OCI-M1 (cell line): ENCODE results near the gene DCANP1.

ENCODE experiments used
- DNase-seq: peaks from one replicate; lab custom pipeline; 2025; lab: John Stamatoyannopoulos, UW

Gene DCANP1

GRCh38 chr5:135447298-135447929 lies at the start of gene DCANP1:
Gene DCANP1 (minus strand): TSS chr5:135447348. CDS start chr5:135447108, 240 bp downstream.
- no peak for DNase-seq

GRCh38 chr5:135495531-135495930 lies 48.4 kb upstream of the DCANP1 start:
- DNase-seq, result peak; percentile 78

DNA sequence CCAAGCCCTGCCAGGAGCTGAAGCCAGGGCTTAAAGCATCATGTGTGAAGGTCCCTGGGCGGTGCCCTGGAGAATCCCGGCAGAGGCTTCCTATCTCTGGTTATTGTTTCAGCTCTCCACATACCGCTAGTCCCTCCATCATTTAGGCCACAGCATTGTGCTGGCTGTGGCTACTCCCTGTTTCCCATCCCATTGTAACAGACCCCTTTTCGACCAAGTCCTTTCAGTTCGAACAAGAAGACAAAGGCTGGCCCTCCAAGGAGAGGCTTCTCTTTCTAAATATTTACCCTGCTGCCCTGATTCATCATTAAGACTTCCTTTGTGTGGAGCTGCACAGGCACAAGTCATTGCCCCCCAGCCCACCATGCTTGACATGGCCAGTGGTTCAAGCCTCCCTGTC lies 47.0 kb upstream of the DCANP1 start:
- DNase-seq, result no peak

GRCh38 chr5:135493406-135494180 lies 46.4 kb upstream of the DCANP1 start:
- DNase-seq, result peak; percentile 13

DNA sequence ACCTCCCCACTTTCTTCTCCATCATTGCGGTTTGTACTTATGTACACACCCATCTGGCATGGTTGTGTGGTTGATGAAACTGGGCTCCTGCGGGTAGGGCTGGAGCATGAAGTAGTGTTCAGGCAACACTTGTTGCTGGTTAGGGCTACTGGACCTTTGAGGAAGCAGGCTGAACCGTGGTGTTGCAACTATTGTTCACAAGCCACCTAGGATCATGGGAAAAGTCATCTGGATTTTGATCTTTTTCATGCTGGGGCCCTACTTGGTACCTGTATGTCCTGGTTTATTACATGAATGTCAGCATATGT lies 45.1 kb upstream of the DCANP1 start:
- no peak for DNase-seq

DNA sequence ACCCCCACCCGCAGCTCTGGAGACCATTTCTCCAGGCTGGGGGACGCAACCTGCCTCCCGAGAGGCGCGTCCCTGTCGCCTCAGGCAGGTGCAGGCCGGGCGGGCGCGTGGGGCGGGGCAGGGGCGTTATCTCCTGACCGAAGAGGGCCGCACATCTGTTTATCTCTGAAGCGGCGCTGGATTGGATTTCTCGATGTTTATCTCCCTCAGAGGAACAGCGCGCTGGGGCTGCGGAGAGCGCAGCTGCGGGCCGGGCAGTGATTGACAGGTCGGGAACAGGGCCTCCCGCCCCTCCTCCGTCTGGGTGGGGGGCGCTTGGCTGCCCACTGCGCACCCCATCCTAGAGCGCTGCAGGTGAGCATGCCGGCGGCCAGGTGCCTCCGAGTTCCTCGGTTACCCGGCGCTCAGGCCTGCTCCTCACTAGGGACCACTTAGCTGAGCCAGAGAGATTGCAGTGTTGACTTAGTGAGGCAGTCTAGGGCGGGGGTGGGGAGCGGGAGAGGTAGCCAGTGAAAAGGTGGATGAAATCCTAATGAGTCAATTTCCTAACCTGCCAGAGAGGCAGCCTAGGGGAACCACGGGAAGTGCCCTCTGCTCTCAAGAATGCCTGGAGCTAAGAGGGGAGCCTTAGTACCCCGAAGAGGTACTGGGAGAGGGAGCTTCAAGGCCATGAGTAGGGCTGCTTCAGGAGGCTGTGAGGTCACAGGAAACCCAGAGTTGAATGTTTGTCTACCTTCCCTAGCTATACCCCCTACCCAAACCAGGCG lies 44.6 kb upstream of the DCANP1 start:
- no peak for DNase-seq

DNA sequence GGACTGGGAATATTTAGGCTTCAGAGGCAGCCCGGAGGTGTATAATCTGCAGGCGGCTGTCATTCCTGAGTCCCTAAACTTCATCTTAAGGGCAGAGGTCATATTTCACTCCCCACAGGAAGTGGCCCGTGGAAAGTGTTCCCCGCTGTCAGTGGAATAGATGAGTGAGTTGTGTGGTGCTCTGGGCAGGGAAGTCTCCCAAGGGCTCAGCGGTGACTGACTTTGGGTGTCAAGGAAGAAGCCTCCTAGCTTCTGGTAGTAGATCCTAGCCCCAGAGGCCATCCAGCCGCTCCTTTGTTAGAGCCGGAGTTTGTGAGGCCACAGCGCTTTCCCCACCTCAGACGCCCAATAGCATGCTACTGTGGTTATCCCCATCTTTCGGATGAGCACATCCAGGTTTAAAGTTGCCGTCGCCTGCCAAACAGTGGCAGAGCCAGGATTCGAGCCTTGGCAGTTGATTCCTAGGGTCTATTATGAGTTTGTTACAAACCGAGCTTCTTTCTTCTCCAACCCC lies 43.9 kb upstream of the DCANP1 start:
- no peak for DNase-seq

- no peak for DNase-seq
Measured at GRCh38 chr5:135490245-135491037, 43.3 kb upstream of the DCANP1 start.

- DNase-seq, result no peak
Measured at GRCh38 chr5:135489466-135490244, 42.5 kb upstream of the DCANP1 start.

- DNase-seq, result no peak
Measured at GRCh38 chr5:135488727-135489465, 41.7 kb upstream of the DCANP1 start.

GRCh38 chr5:135487839-135488514 lies 40.8 kb upstream of the DCANP1 start:
- DNase-seq, result no peak

- DNase-seq, result no peak
Measured at GRCh38 chr5:135487037-135487395, 39.9 kb upstream of the DCANP1 start.

GRCh38 chr5:135486131-135487036 lies 39.2 kb upstream of the DCANP1 start:
- DNase-seq, result no peak

GRCh38 chr5:135484674-135485086 lies 37.5 kb upstream of the DCANP1 start:
- no peak for DNase-seq

DNA sequence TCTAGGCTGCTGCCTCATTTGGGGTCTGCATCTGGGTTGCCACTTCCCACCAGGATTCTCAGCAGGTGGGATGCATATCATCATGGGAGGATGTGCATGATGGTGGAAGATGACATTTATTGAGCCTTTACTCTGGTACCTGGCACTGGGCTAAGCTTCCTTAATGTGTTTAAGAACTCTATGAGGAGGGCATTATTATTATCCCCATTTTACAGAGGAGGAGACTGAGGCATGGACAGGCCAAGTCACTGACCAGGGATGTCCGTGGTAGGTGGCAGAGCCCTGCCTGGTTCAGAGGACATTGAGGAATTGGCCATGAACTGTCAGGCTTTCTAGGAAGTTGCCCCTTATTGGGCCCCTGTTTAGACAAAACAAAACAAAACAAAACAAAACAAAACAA lies 36.1 kb upstream of the DCANP1 start:
- no peak for DNase-seq

GRCh38 chr5:135482381-135482933 lies 35.3 kb upstream of the DCANP1 start:
- peak; percentile 89 for DNase-seq

GRCh38 chr5:135481909-135482311 lies 34.8 kb upstream of the DCANP1 start:
- no peak for DNase-seq

- peak; percentile 96 for DNase-seq
Measured at GRCh38 chr5:135481387-135481786, 34.2 kb upstream of the DCANP1 start.

DNA sequence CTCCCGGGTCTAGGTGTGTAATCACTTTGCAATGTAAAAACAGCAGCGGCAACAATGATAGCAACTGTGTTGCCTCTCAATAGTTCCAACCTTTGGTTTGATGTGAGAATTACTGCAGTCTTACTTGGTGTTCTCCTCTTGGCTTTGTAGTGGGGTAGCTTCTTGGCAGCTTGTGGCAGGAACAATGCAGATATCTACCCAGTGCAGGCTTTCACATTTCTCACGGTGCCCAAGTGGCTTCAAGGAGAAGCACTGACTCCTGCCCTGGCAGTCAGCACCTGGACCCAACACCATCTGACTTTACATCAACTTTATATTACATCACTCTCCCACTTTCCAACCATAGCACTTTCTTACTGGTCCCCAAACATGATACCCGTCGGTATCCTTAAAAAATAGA lies 33.4 kb upstream of the DCANP1 start:
- peak; percentile 23 for DNase-seq
